PC-9 (cell line): ENCODE results near the gene LETM1.

ENCODE experiments used
- EZH2 ChIP-seq: fragments of 200-600 bp; sonication (generic); IDR thresholded peaks from 2 replicates; pipeline ENCODE4 v1.8.0; 2017; ENCODE audit warnings: antibody characterized with exemption, low read depth
- TF ChIP-seq, protein P1 (sequence below): fragments of 200-600 bp; sonication (generic); conservative IDR thresholded peaks from 2 replicates; pipeline ENCODE4 v1.6.1; 2017; ENCODE audit warnings: mixed run types, antibody characterized with exemption, mild to moderate bottlenecking, moderate library complexity

- TF ChIP-seq, protein P1, sequence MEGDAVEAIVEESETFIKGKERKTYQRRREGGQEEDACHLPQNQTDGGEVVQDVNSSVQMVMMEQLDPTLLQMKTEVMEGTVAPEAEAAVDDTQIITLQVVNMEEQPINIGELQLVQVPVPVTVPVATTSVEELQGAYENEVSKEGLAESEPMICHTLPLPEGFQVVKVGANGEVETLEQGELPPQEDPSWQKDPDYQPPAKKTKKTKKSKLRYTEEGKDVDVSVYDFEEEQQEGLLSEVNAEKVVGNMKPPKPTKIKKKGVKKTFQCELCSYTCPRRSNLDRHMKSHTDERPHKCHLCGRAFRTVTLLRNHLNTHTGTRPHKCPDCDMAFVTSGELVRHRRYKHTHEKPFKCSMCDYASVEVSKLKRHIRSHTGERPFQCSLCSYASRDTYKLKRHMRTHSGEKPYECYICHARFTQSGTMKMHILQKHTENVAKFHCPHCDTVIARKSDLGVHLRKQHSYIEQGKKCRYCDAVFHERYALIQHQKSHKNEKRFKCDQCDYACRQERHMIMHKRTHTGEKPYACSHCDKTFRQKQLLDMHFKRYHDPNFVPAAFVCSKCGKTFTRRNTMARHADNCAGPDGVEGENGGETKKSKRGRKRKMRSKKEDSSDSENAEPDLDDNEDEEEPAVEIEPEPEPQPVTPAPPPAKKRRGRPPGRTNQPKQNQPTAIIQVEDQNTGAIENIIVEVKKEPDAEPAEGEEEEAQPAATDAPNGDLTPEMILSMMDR, result no peak
- no peak for TF ChIP-seq EZH2
Observed at GRCh38 chr4:1836650-1837049, 19.3 kb downstream of the LETM1 start.
